ENCODE results near the gene PLIN4. TPM values are rescaled to one million over a fixed set of nuclear protein-coding genes. Genes with fewer than 3 reads are reported as not detected.
A peak's percentile ranks its signal among the peaks of the same experiment; 100 is the strongest.

PLIN4 gene
- total RNA-seq, 2 donors from 2014 or later, result 3.4 to 7.1 TPM

DNA sequence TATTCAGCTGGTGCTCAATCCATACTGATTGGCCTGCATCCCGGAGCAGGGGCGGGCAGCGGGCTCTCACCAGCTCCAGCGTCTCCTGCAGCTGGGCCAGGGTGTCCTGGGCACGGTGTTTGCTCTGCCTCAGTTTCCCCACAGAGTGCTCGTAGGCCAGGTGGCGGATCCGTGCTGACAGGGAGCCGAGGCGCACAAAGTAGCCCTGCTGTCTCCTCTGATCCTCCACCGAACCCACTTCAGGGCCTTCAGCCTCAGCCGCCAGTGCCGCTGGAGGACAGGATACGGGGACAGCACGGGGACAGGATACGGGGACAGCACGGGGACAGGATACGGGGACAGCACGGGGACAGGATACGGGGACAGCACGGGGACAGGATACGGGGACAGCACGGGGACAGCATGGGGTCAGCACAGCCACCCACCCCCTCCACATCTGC is 7.3 kb upstream of the PLIN4 start:
- Histone ChIP-seq H3K27me3 (replicated peaks; ENCODE audit: insufficient read depth) (no peaks in the 10 kb centered on the region), H3K27ac (no peak overlapping the region), H3K4me1 (ENCODE audit: control insufficient read depth in 1 of 2, low read depth in 2 of 2) (no peaks in the 10 kb centered on the region), H3K4me3 (no peak overlapping the region), H3K36me3 (no peaks in the 10 kb centered on the region), H3K9me3 (no peaks in the 10 kb centered on the region)
- ATAC-seq (ENCODE audit: insufficient number of reproducible peaks, low FRiP score, low read depth) (no peak), DNase-seq (ENCODE audit: low spot score) (no peak)
- TF ChIP-seq, protein P1, sequence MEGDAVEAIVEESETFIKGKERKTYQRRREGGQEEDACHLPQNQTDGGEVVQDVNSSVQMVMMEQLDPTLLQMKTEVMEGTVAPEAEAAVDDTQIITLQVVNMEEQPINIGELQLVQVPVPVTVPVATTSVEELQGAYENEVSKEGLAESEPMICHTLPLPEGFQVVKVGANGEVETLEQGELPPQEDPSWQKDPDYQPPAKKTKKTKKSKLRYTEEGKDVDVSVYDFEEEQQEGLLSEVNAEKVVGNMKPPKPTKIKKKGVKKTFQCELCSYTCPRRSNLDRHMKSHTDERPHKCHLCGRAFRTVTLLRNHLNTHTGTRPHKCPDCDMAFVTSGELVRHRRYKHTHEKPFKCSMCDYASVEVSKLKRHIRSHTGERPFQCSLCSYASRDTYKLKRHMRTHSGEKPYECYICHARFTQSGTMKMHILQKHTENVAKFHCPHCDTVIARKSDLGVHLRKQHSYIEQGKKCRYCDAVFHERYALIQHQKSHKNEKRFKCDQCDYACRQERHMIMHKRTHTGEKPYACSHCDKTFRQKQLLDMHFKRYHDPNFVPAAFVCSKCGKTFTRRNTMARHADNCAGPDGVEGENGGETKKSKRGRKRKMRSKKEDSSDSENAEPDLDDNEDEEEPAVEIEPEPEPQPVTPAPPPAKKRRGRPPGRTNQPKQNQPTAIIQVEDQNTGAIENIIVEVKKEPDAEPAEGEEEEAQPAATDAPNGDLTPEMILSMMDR (IDR thresholded peaks at IDR 0.05), result no peak

DNA sequence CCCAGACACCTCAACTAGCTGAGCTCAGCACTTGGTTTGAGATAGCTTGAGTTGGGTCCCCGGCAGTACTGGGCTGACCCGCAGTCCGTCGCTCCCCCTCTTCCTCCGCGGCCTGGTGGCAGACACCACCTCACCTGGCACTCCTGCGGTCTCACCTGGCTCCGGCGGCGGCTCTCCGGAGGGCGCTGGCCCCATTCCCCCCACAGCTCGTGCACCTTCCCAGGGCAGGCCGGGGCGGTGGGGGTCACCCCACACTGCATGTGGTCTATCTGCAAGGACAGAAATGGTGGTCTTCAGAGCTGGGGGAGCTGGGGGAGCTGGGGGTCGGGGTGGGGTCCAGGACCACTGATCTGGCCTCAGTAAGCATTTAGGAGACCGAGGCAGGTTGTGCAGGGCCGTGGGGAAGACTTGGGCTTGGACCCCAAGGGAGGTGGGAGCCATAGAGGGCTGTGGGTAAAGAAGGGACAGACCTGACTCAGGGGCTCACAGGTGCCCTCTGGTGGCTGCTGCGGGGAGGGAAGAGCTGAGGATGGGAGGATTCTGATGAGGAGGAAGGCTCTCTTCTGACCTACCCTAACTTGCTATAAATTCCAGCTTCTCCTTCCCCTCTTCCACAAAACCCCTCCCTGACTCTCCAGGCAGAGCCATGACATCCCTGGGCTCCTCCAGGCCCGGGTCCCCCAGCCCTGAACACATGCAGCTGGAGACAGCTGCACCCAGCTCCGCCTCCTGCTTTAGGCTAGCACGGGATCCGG is 6.7 kb upstream of the PLIN4 start:
- no peak overlapping the region for H3K4me3 ChIP-seq

DNA sequence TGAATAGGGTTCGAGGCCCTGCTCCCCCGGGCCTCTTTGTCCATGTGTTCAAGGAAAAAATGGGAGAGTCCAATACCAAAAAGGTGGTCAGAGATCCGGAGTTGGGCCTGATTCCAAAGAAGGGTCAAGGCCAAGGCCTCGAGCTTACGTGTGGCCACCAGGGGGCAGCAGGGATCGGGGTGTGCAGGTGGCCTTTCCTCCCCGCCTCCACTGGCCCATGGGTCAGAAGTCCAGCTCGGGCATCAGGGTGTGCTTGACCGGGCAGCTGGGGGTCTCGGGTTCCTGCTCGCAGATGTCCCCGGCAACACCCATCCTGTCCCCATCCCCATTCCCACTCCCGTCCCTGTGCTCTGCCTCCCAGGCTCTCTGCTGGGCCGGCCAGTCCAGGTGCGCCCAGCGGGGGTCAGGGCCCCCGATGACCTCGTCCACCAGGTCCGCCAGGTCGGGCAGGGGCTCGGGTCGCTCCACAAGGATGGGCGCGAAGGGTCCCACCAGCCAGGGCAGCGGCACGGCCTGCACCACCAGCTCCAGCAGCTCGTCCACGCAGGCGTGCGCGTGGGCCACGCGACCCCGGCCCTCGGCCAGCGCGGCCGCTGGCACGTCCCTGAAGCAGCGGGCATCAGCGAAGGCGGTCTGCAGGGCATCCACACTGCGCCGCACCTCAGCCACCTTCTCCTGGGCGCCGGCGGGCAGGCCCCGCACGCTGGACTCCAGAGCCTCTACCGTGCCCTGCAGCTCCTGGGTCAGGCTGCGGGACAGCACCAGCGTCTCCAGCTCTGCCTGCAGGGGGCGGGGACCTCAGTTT is 5.2 kb upstream of the PLIN4 start:
- no peaks in the 10 kb centered on the region for H3K27me3 ChIP-seq (replicated peaks; ENCODE audit: insufficient read depth)
- H3K27ac ChIP-seq, result no peak overlapping the region
- no peak for DNase-seq (ENCODE audit: low spot score)
- H3K4me1 ChIP-seq (ENCODE audit: control insufficient read depth in 1 of 2, low read depth in 2 of 2), result peaks cover 0 to 8% of the 10 kb centered on the region in 2 donors
- H3K9me3 ChIP-seq, result no peaks in the 10 kb centered on the region
- no peak for ATAC-seq (ENCODE audit: insufficient number of reproducible peaks, low FRiP score, low read depth)
- no peaks in the 10 kb centered on the region for H3K36me3 ChIP-seq
- no peak overlapping the region for H3K4me3 ChIP-seq
- TF ChIP-seq, protein P1 (IDR thresholded peaks at IDR 0.05), result peak; percentile 41

More for the DNA sequence above, 6.7 kb upstream of the PLIN4 start:
- DNase-seq (ENCODE audit: low spot score), result no peak
- no peak for ATAC-seq (ENCODE audit: insufficient number of reproducible peaks, low FRiP score, low read depth)
- no peaks in the 10 kb centered on the region for H3K27me3 ChIP-seq (replicated peaks; ENCODE audit: insufficient read depth)
- H3K4me1 ChIP-seq (ENCODE audit: control insufficient read depth in 1 of 2, low read depth in 2 of 2), result no peaks in the 10 kb centered on the region
- H3K9me3 ChIP-seq, result no peaks in the 10 kb centered on the region
- no peak overlapping the region for H3K27ac ChIP-seq
- H3K36me3 ChIP-seq, result no peaks in the 10 kb centered on the region
- TF ChIP-seq, protein P1 (IDR thresholded peaks at IDR 0.05), result peak; percentile 71

DNA sequence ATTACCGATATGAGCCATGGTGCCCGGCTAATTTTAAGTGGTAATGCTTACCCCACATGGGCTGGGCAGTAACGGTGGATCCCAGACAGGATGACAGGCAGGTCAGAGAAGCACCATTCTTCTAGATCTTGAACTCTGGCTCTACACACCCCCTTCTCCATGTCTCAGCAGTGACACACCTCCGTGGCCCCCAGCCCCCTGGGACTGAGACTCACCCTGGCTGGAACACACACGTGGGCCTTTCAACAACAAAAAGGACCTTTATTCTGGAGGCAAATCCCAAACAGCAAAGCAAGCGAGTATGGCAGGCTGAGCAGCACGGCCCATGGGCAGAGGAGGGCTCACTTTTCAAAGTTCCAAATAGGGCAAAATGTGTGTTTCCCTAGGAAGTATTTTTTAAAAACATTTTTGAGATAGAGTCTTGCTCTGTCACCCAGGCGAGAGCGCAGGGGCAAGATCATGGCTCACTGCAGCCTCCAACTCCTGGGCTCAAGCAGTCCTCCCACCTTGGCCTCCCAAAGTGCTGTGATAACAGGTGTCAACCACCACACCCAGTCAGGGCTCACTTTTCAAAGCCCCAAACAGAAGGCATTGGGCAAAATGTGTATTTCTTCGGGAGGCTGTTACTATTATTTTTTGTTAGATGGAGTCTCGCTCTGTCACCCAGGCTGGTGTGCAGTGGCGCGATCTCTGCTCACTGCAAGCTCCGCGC is 4.2 kb upstream of the PLIN4 start:
- Histone ChIP-seq H3K36me3 (no peaks in the 10 kb centered on the region), H3K4me3 (no peak overlapping the region), H3K27me3 (replicated peaks; ENCODE audit: insufficient read depth) (no peaks in the 10 kb centered on the region), H3K4me1 (ENCODE audit: control insufficient read depth in 1 of 2, low read depth in 2 of 2) (peaks cover 0 to 18% of the 10 kb centered on the region in 2 donors), H3K9me3 (no peaks in the 10 kb centered on the region), H3K27ac (no peak overlapping the region)
- TF ChIP-seq, protein P1 (IDR thresholded peaks at IDR 0.05), result no peak
- no peak for DNase-seq (ENCODE audit: low spot score)
- no peak for ATAC-seq (ENCODE audit: insufficient number of reproducible peaks, low FRiP score, low read depth)

DNA sequence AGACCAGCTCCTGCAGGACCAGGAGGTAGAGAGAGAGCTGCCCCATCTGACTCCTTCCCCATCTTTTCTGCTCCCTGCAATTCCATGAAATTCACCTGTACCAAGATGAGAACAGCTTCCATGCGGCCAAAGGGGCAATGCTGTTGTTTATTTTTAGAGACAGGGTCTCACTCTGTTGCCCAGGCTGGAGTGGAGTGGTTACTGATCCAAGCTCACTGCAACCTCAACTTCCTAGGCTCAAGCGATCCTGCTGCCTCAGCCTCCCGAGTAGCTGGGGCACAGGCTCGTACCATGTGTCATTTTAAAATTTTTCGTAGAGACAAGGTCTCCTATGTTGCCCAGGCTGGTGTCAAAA is 3.6 kb upstream of the PLIN4 start:
- Histone ChIP-seq H3K27me3 (replicated peaks; ENCODE audit: insufficient read depth) (no peaks in the 10 kb centered on the region), H3K36me3 (no peaks in the 10 kb centered on the region), H3K27ac (no peak overlapping the region), H3K4me1 (ENCODE audit: control insufficient read depth in 1 of 2, low read depth in 2 of 2) (peaks cover 0 to 21% of the 10 kb centered on the region in 2 donors), H3K9me3 (no peaks in the 10 kb centered on the region), H3K4me3 (no peak overlapping the region)
- DNase-seq (ENCODE audit: low spot score), result no peak
- ATAC-seq (ENCODE audit: insufficient number of reproducible peaks, low FRiP score, low read depth), result no peak
- TF ChIP-seq, protein P1 (IDR thresholded peaks at IDR 0.05), result no peak

All from thoracic aorta (tissue), 2 donors.